GM15510 (cell line): Measurements from ENCODE around the gene EIF2A.

ENCODE experiments used
- POLR2A ChIP-seq: IDR thresholded peaks from 3 replicates; pipeline ENCODE4 v1.6.1; 2011; ENCODE audit warnings: borderline replicate concordance; ENCODE audit not compliant: insufficient read length; ENCODE audit errors: extremely low read depth

The EIF2A gene

DNA sequence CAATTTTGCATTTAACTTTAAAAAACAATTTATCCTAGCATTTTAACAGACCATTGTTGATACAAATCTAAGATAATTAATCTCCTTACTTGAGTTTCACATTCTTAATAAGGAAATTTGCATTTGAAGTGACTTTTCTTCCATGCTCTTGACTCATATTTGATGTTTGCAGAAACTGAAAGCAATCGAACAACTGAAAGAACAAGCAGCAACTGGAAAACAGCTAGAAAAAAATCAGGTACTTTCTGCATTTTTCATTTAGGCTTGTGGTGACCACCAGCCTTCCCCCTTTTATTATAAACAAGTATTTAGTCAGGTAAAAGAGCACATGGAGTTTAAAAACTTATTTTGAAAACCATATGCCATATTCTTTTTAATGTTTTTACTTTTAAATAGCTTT, 36.4 kb downstream of the EIF2A start:
- TF ChIP-seq POLR2A: no peak

DNA sequence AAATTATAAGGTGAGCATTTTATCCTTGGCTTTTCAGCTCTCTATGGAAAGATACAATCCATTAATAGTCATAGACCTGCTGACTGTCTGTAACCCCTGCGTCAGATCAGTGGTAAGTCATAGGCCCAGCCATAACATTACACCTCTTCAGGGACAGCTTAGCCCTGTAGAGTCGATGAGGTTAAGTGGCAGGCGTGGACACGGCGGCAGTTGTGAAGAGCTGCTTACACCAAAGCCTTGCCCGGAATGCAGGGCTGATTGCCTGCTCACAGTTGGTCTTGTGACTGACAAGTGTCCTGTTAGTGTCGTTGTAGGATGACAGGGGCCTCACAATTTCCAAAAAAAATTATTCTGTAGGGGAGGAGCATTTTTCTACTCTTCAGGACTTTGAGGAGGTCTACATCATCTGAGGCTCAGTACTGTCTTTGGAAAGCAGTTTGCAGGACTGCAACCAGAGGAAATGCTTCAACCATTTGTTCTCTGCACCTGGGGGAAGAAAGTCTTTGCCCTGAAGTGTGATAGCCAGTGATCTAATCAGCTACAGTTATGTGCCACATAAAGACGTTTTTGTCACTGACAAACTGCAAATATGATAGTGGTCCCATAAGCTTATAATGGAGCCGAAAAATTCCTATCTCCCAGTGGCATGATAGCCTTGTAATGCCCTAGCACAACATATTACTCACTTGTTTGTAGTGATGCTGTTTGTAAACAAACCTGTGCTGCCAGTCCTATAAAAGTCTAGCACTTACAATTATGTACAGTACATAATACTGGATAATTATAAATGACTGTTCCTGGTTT, 41.6 kb downstream of the EIF2A start:
- no peak for TF ChIP-seq POLR2A

DNA sequence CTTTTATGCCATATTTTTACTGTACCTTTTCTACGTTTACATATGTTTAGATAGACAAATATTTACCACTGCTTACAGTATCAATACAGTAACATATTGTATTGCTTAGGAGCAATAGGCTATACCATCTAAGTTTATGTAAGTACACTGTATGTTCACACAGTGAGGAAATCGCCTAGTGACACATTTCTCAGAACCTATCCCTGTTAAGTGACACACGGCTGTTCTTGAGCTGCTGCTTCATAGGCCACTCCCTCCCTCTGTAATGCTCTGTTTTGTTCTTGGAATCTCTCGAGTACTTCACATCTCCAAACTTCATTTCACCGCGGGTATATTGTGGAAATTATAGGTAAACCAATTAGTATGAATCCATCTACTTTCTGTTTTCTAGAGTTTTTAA, 43.2 kb downstream of the EIF2A start:
- TF ChIP-seq POLR2A: no peak

DNA sequence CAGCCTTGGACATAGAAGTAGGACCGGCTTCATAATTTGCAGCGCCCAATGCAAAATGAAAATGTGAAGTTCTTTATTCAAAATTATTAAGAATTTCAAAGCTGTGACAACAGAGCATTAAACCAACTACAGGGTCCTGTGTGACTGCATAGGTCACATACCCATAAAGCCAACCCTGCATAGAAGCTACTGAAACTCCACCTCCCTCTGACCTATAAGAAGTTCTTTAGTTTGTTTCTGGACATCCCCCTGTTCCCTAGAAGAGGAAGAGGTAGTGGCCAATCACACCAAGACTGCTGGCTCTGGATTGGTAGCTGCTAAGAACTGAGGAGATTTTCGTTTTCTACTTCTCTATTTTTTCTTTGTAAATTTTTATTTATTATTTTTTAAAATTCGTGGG, 47.6 kb downstream of the EIF2A start:
- TF ChIP-seq POLR2A: no peak

DNA sequence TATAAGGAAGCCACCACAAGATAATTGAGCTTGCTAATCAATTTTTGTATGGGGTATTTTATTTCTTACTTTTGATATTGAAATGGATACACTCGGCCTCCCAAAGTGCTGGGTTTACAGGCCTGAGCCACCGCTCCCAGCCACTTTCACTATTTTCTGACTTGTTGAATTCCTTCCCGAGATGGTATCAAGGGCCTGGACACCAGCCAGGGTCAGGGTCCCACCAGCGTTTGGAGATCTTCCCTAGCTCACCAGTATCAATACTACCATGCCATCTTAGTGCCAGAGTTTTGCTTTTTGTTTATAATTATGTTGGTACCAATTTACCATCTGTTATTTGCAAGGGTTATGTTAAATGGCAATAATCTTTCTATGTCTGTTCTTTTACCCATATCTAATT, 51.1 kb downstream of the EIF2A start:
- TF ChIP-seq POLR2A: no peak

DNA sequence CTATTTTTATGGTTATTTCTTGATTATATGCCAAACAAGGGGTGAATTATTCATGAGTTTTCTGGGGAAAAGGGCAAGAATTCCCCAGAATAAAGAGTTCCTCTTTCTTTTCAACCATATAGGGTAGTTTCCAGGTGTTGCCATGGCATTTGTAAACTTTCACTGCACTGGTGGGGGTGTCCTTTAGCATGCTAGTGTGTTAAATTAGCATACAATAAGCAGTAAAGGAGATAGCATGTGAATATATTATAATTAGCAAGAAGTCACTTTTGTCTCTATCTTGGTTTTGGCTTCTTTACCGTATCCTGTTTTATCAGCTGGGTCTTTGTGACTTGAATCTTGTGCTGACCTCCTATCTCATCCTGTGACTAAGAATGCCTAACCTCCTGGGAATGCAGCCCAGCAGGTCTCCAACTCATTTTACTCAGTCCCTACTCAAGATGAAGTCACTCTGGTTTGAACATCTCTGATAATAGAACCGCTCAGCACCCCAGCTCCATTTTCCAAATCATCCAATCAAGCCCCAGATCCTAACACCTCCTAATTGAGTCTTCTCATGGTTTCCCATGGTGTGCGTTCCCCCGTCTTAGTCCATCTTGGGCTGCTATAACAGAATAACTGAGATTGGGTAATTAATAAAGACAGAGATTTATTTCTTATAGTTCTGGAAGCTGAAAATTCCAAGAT, 53.2 kb downstream of the EIF2A start:
- TF ChIP-seq POLR2A: no peak

DNA sequence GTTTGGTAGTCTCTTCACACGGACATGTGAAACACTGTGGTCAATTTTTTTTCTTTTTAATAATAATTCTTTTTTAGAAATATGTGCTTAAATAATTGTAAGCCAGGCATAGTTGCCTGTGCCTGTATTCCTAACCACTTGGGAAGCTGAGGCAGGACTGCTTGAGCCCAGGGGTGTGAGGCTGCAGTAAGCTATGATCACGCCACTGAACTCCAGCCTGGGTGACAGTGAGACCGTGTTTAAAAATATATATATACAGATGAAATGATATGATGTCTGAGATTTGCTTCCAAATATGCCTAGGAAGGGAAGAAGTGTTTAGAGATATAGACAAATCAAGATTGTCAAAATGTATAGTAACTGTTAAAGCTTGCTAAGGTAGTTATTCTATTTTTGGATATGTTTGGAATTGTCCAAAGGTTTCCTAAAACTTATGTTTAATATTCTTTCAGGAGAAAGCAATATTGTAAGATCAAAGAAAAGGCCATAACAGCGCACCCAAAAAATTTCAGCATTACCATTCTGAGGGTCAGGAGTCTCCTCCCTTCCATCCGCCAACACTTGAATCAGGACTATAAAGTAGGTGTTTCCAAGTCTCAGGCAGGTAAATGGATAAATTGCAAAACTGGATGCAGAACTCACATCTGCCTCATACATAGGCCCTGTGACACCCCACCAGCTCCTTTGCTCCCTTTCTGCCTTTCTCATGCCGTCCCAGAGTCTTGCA, 56.0 kb downstream of the EIF2A start:
- TF ChIP-seq POLR2A: no peak

DNA sequence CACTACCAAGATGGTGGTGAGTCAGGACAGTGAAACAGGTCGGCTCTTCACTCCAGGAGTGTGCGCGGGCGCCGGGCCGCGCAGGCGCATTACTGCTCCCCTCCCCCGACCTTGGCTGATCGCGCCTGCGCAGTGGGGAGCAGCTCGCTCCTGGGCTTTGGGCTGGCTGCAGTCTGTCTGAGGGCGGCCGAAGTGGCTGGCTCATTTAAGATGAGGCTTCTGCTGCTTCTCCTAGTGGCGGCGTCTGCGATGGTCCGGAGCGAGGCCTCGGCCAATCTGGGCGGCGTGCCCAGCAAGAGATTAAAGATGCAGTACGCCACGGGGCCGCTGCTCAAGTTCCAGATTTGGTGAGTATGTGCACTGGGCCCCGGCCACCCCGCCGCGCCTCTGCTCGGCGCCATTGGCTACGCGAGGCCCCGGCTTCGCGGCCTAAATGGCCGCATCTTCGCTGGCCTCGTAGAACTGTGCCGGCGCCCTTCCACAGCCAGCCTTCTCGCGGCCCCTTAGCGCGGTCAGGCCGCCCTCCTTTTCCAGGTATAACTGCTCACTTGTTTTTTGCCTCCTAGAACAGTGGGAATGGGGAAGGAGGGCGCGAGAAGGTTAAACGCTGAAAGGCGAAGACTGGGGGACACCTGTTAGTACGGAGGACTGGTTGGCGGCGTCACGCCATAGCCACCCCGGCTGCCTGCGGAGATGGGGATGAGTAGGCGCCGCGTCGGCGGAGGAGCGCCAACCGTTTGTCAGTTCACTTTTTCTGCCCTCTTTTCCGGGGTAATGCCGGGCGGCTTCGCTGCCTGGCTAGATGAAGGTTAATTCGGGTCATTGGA, 56.8 kb downstream of the EIF2A start, which contains the start of gene SELENOT:
TSS of gene SELENOT (plus strand) at position 169 of the 827 bp plus-strand sequence. CDS start at position 211, 42 bp downstream.
- peak; percentile 99 for TF ChIP-seq POLR2A

DNA sequence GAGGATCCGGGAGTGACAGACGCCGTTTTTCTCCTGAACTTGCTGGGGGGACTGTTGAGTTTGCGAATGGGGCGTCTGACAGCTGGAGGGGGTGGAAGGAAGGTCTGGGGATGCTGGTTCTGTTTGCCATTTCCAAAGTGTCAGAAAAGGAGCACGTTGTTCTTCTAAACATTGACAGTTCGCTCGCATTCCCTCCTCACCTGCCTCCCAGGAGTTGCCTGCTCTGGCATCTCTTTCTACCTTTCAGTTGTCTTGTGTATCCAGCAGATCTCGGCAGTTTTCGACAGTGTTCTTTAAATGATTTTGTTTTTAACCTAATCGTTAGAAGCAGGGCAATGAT, 57.4 kb downstream of the EIF2A start:
- TF ChIP-seq POLR2A: no peak

DNA sequence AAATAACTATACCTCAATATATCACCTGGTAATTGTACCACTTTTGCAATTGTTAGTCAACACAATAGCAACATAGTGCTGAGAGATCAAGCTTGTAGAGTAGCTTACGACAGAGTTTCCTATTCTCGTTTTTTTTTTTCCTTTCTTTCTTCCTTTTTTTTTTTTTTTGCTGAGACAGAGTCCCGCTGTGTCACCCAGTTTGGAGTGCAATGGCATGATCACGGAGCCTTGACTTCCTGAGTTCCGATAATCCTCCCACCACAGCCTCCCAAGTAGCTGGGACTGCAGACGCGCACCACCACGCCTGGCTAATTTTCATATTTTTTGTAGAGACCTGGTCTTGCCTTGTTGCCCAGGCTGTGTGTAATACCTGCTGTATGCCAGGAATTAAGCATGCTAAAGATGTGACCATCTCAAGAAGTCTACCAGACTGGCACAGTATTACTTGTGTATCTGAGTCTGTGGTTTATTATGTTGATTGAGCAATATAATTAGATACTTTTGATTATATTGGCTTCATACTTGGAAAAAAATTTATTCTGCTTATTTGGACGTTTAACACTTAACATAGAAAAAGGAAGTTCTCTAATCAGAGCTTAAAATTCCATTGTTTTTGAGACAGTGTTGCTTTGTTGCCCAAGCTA, 59.5 kb downstream of the EIF2A start:
- no peak for TF ChIP-seq POLR2A

DNA sequence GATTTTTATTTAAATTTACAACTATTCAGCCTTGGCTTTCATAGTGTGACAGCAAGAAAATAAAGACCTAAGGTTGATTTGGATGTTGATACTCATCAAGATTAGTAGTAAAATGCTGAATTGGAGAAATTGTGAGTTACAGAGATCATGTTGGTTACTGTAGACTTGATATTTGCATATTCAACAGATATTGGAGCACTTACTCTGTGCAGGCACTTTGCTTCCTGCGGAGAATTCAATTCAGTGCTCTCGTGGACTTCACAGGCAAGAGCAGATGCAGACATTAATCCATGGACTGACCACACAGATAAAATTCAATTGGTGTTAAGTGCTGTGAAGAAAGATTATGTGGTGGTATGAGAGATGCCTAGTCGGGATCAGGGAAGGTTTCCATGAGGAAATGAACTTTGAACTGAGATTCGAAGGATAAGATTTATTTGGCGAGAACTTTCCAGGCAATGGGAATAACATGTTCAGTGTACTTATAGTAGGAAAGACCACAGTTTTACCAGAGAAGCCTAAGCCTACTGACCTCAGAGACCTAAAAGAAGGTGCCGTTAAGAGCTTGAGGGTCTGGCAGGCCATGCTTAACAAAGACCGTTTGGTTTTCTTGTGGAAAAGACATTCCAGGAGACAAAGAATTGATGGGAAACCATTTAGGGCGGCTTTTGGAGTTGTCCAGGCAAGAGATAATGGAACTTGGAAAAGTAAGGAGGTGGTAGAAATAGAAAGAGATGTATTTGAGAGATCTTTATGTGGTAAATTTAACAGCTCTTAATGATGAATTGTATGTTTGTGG, 60.9 kb downstream of the EIF2A start:
- no peak for TF ChIP-seq POLR2A

DNA sequence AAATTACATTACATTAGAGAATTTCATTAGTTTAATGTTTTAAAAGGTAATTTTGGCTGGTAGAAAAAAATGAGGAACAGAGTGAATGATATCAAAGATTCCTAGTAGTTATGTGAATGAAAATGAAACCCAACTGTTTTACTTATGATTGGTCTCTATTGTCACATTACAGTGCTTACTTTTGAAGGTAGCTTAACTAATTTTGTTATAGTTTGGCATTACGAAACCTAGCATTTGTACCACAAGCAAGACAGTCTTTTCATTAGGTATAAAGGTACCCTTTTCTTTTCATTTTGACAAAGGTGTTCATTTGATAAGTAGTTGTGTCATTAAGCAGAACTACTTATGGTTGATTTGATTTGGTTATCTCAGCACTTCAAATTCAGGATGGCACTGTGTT, 63.4 kb downstream of the EIF2A start:
- TF ChIP-seq POLR2A: no peak

DNA sequence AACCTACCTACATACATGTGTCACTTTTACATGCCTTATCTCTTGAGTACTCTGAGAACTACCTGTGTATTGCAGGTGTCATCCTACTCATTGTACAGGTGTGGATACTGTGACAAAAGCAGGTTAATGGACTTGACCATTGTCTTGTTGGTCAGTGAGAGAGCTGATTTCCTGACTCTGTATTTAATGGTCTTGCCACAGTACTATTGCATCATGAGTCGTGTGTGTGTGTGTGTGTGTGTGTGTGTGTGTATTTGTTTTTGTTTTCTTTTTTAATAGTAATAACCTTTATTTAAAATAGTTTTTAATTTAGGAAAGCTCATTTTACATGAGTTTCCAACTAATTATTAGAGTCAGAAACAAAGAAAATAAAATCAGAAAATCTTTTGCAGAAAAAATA, 64.2 kb downstream of the EIF2A start:
- no peak for TF ChIP-seq POLR2A
